ENCODE data around the gene GAS2L2.

Gene GAS2L2

DNA sequence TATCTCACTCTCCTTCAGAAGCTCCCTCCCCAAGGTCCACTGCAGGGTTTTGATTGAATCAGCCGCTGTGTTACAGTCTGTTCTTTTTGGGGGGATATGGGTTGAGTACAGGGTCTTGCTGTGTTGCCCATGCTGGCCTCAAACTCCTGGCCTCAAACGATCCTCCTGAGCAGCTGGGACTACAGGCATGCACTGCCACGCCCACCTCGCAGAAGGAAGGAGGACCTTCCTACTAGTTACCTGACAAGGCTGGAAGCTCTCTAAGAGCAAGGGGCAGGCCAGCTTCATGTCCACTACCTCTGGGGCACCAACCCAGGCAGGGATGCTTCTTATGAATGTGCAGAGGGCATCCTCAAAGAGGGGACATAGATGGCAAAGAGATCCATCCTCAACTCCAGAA, 44.3 kb upstream of the GAS2L2 start:
- peaks cover 15% of the 10 kb centered on the region; the same call in 1 of the 2 replicates for H3K27me3 ChIP-seq (ENCODE audit: insufficient read depth, low read depth)

GRCh38 chr17:35796942-35797341, 43.9 kb upstream of the GAS2L2 start:
- TF ChIP-seq, protein P1, sequence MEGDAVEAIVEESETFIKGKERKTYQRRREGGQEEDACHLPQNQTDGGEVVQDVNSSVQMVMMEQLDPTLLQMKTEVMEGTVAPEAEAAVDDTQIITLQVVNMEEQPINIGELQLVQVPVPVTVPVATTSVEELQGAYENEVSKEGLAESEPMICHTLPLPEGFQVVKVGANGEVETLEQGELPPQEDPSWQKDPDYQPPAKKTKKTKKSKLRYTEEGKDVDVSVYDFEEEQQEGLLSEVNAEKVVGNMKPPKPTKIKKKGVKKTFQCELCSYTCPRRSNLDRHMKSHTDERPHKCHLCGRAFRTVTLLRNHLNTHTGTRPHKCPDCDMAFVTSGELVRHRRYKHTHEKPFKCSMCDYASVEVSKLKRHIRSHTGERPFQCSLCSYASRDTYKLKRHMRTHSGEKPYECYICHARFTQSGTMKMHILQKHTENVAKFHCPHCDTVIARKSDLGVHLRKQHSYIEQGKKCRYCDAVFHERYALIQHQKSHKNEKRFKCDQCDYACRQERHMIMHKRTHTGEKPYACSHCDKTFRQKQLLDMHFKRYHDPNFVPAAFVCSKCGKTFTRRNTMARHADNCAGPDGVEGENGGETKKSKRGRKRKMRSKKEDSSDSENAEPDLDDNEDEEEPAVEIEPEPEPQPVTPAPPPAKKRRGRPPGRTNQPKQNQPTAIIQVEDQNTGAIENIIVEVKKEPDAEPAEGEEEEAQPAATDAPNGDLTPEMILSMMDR (conservative IDR thresholded peaks at IDR 0.05; ENCODE audit: low read depth, low read length), result no peak
- no peaks in the 10 kb centered on the region for H3K4me1 ChIP-seq (ENCODE audit: low read depth, poor library complexity, severe bottlenecking)
- H3K4me2 ChIP-seq, result no peak overlapping the region
- no peak overlapping the region for H2AFZ ChIP-seq (ENCODE audit: low read depth)
- H3K4me3 ChIP-seq (IDR thresholded peaks at IDR 0.05; ENCODE audit: insufficient read depth, low read depth, low read length), result no peak overlapping the region
- H3K36me3 ChIP-seq (ENCODE audit: insufficient read depth), result no peaks in the 10 kb centered on the region
- no peak overlapping the region for H3K27ac ChIP-seq
- H3K9ac ChIP-seq, result no peak overlapping the region
- H3K27me3 ChIP-seq (ENCODE audit: insufficient read depth, low read depth), result peaks cover 15% of the 10 kb centered on the region; the same call in 1 of the 2 replicates
- no peaks in the 10 kb centered on the region for H3K79me2 ChIP-seq (ENCODE audit: insufficient read depth, low read depth)
- no peaks in the 10 kb centered on the region for H4K20me1 ChIP-seq (ENCODE audit: insufficient read depth)

More for the DNA sequence above, 44.3 kb upstream of the GAS2L2 start:
- no peak overlapping the region for H3K4me2 ChIP-seq
- no peak overlapping the region for H3K9ac ChIP-seq
- no peaks in the 10 kb centered on the region for H3K4me1 ChIP-seq (ENCODE audit: low read depth, poor library complexity, severe bottlenecking)
- no peak overlapping the region for H3K27ac ChIP-seq
- TF ChIP-seq, protein P1 (conservative IDR thresholded peaks at IDR 0.05; ENCODE audit: low read depth, low read length), result no peak
- H3K4me3 ChIP-seq (IDR thresholded peaks at IDR 0.05; ENCODE audit: insufficient read depth, low read depth, low read length), result no peak overlapping the region
- no peaks in the 10 kb centered on the region for H4K20me1 ChIP-seq (ENCODE audit: insufficient read depth)
- H2AFZ ChIP-seq (ENCODE audit: low read depth), result no peak overlapping the region
- H3K36me3 ChIP-seq (ENCODE audit: insufficient read depth), result no peaks in the 10 kb centered on the region
- H3K79me2 ChIP-seq (ENCODE audit: insufficient read depth, low read depth), result no peaks in the 10 kb centered on the region

GRCh38 chr17:35795871-35796265, 42.8 kb upstream of the GAS2L2 start:
- no peak overlapping the region for H3K27ac ChIP-seq
- H3K4me1 ChIP-seq (ENCODE audit: low read depth, poor library complexity, severe bottlenecking), result no peaks in the 10 kb centered on the region
- H2AFZ ChIP-seq (ENCODE audit: low read depth), result no peak overlapping the region; the same call in 1 of the 2 replicates
- H4K20me1 ChIP-seq (ENCODE audit: insufficient read depth), result no peaks in the 10 kb centered on the region
- H3K9ac ChIP-seq, result no peak overlapping the region
- no peaks in the 10 kb centered on the region for H3K36me3 ChIP-seq (ENCODE audit: insufficient read depth)
- H3K79me2 ChIP-seq (ENCODE audit: insufficient read depth, low read depth), result no peaks in the 10 kb centered on the region
- H3K4me3 ChIP-seq (IDR thresholded peaks at IDR 0.05; ENCODE audit: insufficient read depth, low read depth, low read length), result no peak overlapping the region
- H3K4me2 ChIP-seq, result no peak overlapping the region
- TF ChIP-seq, protein P1 (conservative IDR thresholded peaks at IDR 0.05; ENCODE audit: low read depth, low read length), result no peak
- H3K27me3 ChIP-seq (ENCODE audit: insufficient read depth, low read depth), result peaks cover 15% of the 10 kb centered on the region; the same call in 1 of the 2 replicates

DNA sequence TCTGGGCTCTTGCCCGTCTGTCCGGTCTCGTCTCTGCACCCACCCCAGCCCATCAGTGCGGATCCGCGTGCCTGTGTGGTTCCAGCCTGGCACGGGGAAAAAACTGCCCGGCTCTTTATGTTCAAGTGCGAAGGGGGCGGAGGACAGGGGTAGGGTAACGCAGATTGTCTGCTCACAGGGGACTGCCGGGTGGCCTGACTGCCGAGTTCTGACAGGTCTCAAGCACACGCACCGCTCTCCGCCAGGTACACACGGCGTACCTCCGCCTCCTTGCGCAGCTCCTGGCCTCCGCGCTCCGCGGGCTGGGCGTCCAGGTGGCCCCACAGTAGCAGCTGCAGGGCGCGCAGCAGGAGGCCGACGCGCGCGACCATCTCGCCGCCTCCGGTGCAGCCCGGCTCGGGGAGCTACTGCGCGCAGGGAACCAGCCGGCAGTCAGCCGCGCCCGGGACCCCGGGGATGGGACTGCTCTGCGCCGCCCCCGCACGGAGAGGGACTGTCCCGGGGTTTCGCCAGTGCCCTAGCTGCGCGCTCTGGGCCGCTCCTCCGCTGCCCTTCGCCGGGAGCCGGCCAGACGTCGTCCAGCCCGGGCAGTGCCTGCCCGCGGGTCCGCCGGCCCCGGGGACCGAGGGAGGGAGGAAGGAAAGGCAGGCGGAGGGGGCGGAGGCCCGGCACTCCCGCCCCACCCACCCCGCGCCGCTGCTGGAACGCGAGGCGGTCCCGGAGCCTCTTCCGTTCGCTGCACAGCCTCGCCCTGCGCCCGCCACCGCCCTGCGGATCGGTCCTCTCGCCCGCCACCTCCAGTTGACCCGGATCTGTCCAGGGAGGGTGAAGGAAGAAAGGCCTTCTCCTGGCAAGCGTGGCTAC, 42.2 kb upstream of the GAS2L2 start, which contains the start of gene MMP28:
TSS of gene MMP28 (minus strand) at position 635 of the 864 bp plus-strand sequence. CDS start at position 371, 264 bp downstream.
- no peaks in the 10 kb centered on the region for H3K36me3 ChIP-seq (ENCODE audit: insufficient read depth)
- H3K27ac ChIP-seq, result no peak within 1 kb of the TSS
- H3K4me3 ChIP-seq (IDR thresholded peaks at IDR 0.05; ENCODE audit: insufficient read depth, low read depth, low read length), result no peak within 1 kb of the TSS
- H3K27me3 ChIP-seq (ENCODE audit: insufficient read depth, low read depth), result peaks cover 15% of the 10 kb centered on the region; the same call in 1 of the 2 replicates
- H3K9ac ChIP-seq, result no peak within 1 kb of the TSS
- H3K4me1 ChIP-seq (ENCODE audit: low read depth, poor library complexity, severe bottlenecking), result no peaks in the 10 kb centered on the region
- no peaks in the 10 kb centered on the region for H3K79me2 ChIP-seq (ENCODE audit: insufficient read depth, low read depth)
- no peak within 1 kb of the TSS for H3K4me2 ChIP-seq
- no peak within 1 kb of the TSS; the same call in 1 of the 2 replicates for H2AFZ ChIP-seq (ENCODE audit: low read depth)
- TF ChIP-seq, protein P1 (conservative IDR thresholded peaks at IDR 0.05; ENCODE audit: low read depth, low read length), result no peak
- H4K20me1 ChIP-seq (ENCODE audit: insufficient read depth), result no peaks in the 10 kb centered on the region
